ENCODE data around the gene DNAH3.
"Not testable (repeated sequence)": the region's sequence is repeated elsewhere in the genome, so short reads cannot be mapped to it uniquely, and the experiment has no call there.

DNAH3 gene

GRCh38 chr16:21183995-21184394, 33.3 kb upstream of the DNAH3 start:
- no peak overlapping the region for H3K4me3 ChIP-seq (ENCODE audit: low read length)

GRCh38 chr16:21179983-21180365, 29.3 kb upstream of the DNAH3 start:
- TF ChIP-seq ZNF274 (IDR thresholded peaks at IDR 0.05; ENCODE audit: low read depth, low read length), result no peak

More at GRCh38 chr16:21183995-21184394, 33.3 kb upstream of the DNAH3 start:
- TF ChIP-seq ZNF274 (IDR thresholded peaks at IDR 0.05; ENCODE audit: low read depth, low read length), result no peak

DNA sequence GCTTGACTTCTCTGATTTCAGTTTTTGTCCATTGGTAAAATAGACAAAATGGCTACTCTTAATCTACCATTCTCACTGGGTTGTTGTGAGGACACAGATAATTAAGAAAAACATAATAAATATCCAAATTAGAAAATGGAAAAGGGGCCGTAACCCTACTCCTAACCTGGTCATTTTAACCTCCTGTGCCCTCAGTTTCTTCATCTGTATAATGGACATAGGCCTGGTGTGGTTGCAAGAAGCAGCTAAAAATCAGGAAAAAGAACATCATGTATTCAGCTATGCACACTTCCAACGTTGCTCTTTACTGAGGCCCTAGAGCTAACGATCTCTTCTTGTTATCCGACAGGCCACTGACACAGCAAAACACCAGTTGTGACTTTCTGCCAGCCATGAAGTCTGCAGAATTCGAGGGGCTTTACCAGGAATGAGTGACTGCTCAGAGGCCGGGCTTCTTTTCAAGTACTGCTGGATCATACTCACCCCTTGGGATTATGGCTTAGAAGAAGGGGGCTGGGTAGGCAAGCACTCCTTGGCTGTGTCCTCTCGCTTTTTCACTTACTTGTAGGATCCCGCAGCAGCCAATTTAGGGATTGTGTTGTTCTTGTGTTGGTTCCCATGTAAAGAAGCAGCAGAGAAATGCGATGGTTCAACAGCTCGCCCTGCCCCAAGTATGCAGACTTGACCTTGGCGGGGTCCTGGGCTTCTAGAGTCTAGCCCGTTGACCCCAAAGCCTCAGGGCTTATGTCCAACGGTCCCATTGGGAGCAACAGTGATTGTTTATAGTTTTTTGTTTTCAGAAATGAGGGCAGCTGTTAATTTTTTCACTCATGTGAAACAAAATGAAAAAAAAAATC, 28.7 kb upstream of the DNAH3 start:
- TF ChIP-seq ZNF274 (IDR thresholded peaks at IDR 0.05; ENCODE audit: low read depth, low read length), result no peak

More at GRCh38 chr16:21179983-21180365, 29.3 kb upstream of the DNAH3 start:
- H3K4me3 ChIP-seq (ENCODE audit: low read length), result no peak overlapping the region

GRCh38 chr16:21175397-21175796, 24.8 kb upstream of the DNAH3 start:
- no peak for TF ChIP-seq ZNF274 (IDR thresholded peaks at IDR 0.05; ENCODE audit: low read depth, low read length)
- no peak overlapping the region for H3K4me3 ChIP-seq (ENCODE audit: low read length)

More for the DNA sequence above, 28.7 kb upstream of the DNAH3 start:
- no peak overlapping the region for H3K4me3 ChIP-seq (ENCODE audit: low read length)

- no peak overlapping the region for H3K4me3 ChIP-seq (ENCODE audit: low read length)
- TF ChIP-seq ZNF274 (IDR thresholded peaks at IDR 0.05; ENCODE audit: low read depth, low read length), result no peak
These were observed 22.0 kb upstream of the DNAH3 start for GRCh38 chr16:21172650-21173049.

- not testable (repeated sequence) for H3K4me3 ChIP-seq (ENCODE audit: low read length)
These were observed 19.5 kb upstream of the DNAH3 start for GRCh38 chr16:21170116-21170515.

GRCh38 chr16:21169249-21169981, 18.8 kb upstream of the DNAH3 start:
- H3K4me3 ChIP-seq (ENCODE audit: low read length), result no peak overlapping the region
- TF ChIP-seq ZNF274 (IDR thresholded peaks at IDR 0.05; ENCODE audit: low read depth, low read length), result no peak

GRCh38 chr16:21167929-21168602, 17.4 kb upstream of the DNAH3 start:
- H3K4me3 ChIP-seq (ENCODE audit: low read length), result no peak overlapping the region
- TF ChIP-seq ZNF274 (IDR thresholded peaks at IDR 0.05; ENCODE audit: low read depth, low read length), result no peak

GRCh38 chr16:21167360-21167759, 16.7 kb upstream of the DNAH3 start:
- H3K4me3 ChIP-seq (ENCODE audit: low read length), result no peak overlapping the region
- no peak for TF ChIP-seq ZNF274 (IDR thresholded peaks at IDR 0.05; ENCODE audit: low read depth, low read length)

GRCh38 chr16:21166561-21166961, 15.9 kb upstream of the DNAH3 start:
- TF ChIP-seq ZNF274 (IDR thresholded peaks at IDR 0.05; ENCODE audit: low read depth, low read length), result no peak
- H3K4me3 ChIP-seq (ENCODE audit: low read length), result no peak overlapping the region

DNA sequence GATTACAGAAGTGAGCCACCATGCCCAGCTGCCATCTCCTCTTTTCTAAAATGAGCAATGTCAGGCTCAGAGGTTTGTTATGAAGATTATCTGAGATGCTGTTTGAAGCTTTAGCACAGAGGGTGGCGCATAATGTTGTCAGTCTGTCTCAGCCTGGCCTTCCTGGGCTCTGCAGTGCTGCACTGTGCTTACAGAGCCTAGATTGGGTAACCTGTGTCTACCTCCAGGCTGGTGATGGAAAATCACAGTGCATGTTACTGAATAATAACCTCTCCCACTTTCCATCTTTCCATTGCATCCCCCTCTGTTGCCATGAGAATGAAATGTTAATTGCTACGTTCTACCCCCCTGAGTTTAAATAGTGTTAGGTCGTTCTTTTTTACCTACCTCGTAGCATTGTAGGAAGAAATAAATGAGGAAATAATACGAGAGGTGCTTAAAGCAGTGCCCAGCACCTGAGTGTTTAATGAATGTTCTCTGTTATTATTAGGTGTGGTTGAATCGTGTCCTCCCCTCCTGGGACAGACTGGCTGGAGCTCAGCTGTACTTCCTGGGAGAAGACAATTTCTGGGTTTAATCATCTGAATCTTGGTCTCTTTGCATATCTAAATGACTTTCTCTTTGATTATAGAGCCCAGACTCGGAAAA, 14.0 kb upstream of the DNAH3 start:
- no peak for TF ChIP-seq ZNF274 (IDR thresholded peaks at IDR 0.05; ENCODE audit: low read depth, low read length)
- H3K4me3 ChIP-seq (ENCODE audit: low read length), result no peak overlapping the region

- H3K4me3 ChIP-seq (ENCODE audit: low read length), result no peak overlapping the region
- no peak for TF ChIP-seq ZNF274 (IDR thresholded peaks at IDR 0.05; ENCODE audit: low read depth, low read length)
These were observed 12.9 kb upstream of the DNAH3 start for GRCh38 chr16:21163576-21163975.

DNA sequence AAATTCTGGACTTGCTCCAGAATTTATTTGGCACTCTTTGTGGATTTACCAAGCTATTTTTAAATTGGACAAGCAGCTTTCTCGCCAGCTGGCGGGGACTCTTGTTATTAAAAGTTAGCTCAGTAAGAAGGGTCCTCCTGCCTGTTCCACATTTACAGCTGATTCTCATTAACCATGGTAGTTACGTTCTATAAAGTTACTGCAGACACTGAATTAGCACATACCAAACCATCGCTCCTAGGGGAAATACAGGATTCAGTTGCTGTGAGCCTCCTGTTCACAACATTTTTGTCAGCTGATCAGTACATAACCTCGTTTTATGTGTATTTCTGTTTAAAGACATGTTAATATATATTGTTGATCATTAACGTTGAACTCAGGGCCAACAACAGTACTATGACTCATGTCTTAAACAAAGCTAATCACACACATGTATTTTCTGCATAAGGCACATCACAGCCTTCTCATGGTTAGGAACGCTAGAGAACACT, 12.1 kb upstream of the DNAH3 start:
- no peak overlapping the region for H3K4me3 ChIP-seq (ENCODE audit: low read length)

DNA sequence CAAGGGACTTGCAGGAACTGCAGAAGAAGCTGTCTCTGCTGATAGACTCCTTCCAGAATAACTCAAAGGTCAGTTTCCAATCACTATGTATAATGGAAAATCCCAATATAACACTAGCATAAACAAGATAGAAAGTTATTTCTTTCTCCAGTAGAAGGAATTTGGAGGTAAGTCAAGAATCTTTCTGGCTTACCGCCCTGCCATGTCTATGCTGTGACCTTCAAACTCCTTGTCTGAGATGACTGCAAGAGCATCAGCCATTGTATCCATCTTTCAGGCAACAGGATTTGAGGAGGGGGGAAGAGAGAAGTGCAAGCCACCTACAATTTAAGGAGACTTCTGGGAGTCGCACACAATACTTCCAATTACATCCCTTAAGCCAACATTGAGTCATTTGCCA, 10.6 kb upstream of the DNAH3 start:
- H3K4me3 ChIP-seq (ENCODE audit: low read length), result no peak overlapping the region
- TF ChIP-seq ZNF274 (IDR thresholded peaks at IDR 0.05; ENCODE audit: low read depth, low read length), result no peak

More for the DNA sequence above, 12.1 kb upstream of the DNAH3 start:
- TF ChIP-seq ZNF274 (IDR thresholded peaks at IDR 0.05; ENCODE audit: low read depth, low read length), result no peak
